Islet of Langerhans (tissue), 1 donor: Measurements from ENCODE around the gene DVL2.
A peak's percentile ranks its signal among the peaks of the same experiment; 100 is the strongest.

ENCODE experiments used
- FAIRE-seq: peaks from one replicate; lab custom pipeline; 2011; peaks lifted over from hg19 to GRCh38; lab: Jason Lieb, UNC

Gene DVL2

GRCh38 chr17:7219229-7219811 lies 15.0 kb downstream of the DVL2 start:
- FAIRE-seq, result no peak

- no peak for FAIRE-seq
These were observed 15.6 kb downstream of the DVL2 start for GRCh38 chr17:7218758-7219157.

GRCh38 chr17:7218166-7218565 lies 16.2 kb downstream of the DVL2 start:
- FAIRE-seq, result no peak

- no peak for FAIRE-seq
These were observed 17.0 kb downstream of the DVL2 start for GRCh38 chr17:7217113-7217987.

GRCh38 chr17:7216242-7217112 lies 17.8 kb downstream of the DVL2 start:
- FAIRE-seq, result no peak

- FAIRE-seq, result no peak
These were observed 18.6 kb downstream of the DVL2 start for GRCh38 chr17:7215652-7216180.

- FAIRE-seq, result peak; percentile 64
These were observed 19.1 kb downstream of the DVL2 start for GRCh38 chr17:7215136-7215638.

GRCh38 chr17:7214300-7215135 lies 19.8 kb downstream of the DVL2 start:
- no peak for FAIRE-seq

GRCh38 chr17:7213895-7214299 lies 20.4 kb downstream of the DVL2 start:
- peak; percentile 45 for FAIRE-seq

- no peak for FAIRE-seq
These were observed 22.6 kb downstream of the DVL2 start for GRCh38 chr17:7211491-7212273.

- no peak for FAIRE-seq
These were observed 25.4 kb downstream of the DVL2 start for GRCh38 chr17:7208754-7209460.

- no peak for FAIRE-seq
These were observed 26.2 kb downstream of the DVL2 start for GRCh38 chr17:7208027-7208571.

GRCh38 chr17:7207120-7208001 lies 27.0 kb downstream of the DVL2 start:
- FAIRE-seq, result no peak

- FAIRE-seq, result no peak
These were observed 28.8 kb downstream of the DVL2 start for GRCh38 chr17:7205561-7205960.

- peak; percentile 27 for FAIRE-seq
These were observed 29.4 kb downstream of the DVL2 start for GRCh38 chr17:7204828-7205461.

GRCh38 chr17:7204336-7204735 lies 30.0 kb downstream of the DVL2 start:
- no peak for FAIRE-seq

GRCh38 chr17:7203391-7203790 lies 30.9 kb downstream of the DVL2 start:
- FAIRE-seq, result no peak
